Right ventricle myocardium inferior (tissue), 1 donor: Measurements from ENCODE around the gene RFC5. TPM values are rescaled to one million over a fixed set of nuclear protein-coding genes. Genes with fewer than 3 reads are reported as not detected.
"Not testable (repeated sequence)": the region's sequence is repeated elsewhere in the genome, so short reads cannot be mapped to it uniquely, and the experiment has no call there.

Experiments used
- ATAC-seq: fragments of 200-7000 bp; cut with Tn5 transposase; one replicate; pipeline ENCODE4 v1.9.1; 2020; ENCODE audit warnings: mild to moderate bottlenecking, moderate library complexity
- DNase-seq: peaks from one replicate; pipeline ENCODE4 v3.0.0; 2021; ENCODE audit errors: missing footprints
- intact Hi-C: fragments of 100-400 bp; cut with DNase I; formaldehyde crosslinking; loops from one replicate; pipeline ENCODE4 v1.11.0; 2022
- total RNA-seq: library from RNA; stranded (reverse); fragmentation: NEBNext Ultra II Directional; extraction: Animal tissue kit (Norgen Biotek cat#: 25700); gene quantifications from one replicate; pipeline ENCODE4 v1.2.1, GENCODE V29; 2021
- donor health status: DM: no; HTN: yes; CAD: no; lungs with severe emphysema.

Gene RFC5
- total RNA-seq, 1 donor from 2014 or later, result 4.4 TPM

GRCh38 chr12:118011377-118011776, 5.1 kb upstream of the RFC5 start:
- ATAC-seq, result no peak
- intact Hi-C loops, result loop anchor here (10.0 kb wide), 1 partner anchor 363 kb away; the partner anchor contains the start of genes SUDS3 and TAOK3
- no peak for DNase-seq

GRCh38 chr12:118011961-118012360, 4.5 kb upstream of the RFC5 start:
- no peak for DNase-seq
- intact Hi-C loops, result loop anchor here (10.0 kb wide), 1 partner anchor 363 kb away; the partner anchor contains the start of genes SUDS3 and TAOK3
- ATAC-seq, result no peak

GRCh38 chr12:118013283-118013682, 3.2 kb upstream of the RFC5 start:
- ATAC-seq, result no peak
- intact Hi-C loops, result loop anchor here (10.0 kb wide), 1 partner anchor 362 kb away; the partner anchor contains the start of genes SUDS3 and TAOK3

GRCh38 chr12:118015306-118015705, 1.2 kb upstream of the RFC5 start:
- DNase-seq (no peak), ATAC-seq (no peak)
- intact Hi-C loops, result loop anchor here (5.0 to 10.0 kb wide), 2 partner anchors 42 to 359 kb away; partner anchors contain the start of genes SUDS3 and TAOK3

More at GRCh38 chr12:118013283-118013682, 3.2 kb upstream of the RFC5 start:
- DNase-seq, result no peak

GRCh38 chr12:118015944-118016343, 559 bp upstream of the RFC5 start:
- DNase-seq, result no peak
- intact Hi-C loops, result loop anchor here (5.0 to 10.0 kb wide), 2 partner anchors 41 to 359 kb away; partner anchors contain the start of genes SUDS3 and TAOK3
- no peak for ATAC-seq

GRCh38 chr12:118017926-118018325, 1.4 kb downstream of the RFC5 start:
- ATAC-seq (no peak), DNase-seq (no peak)
- intact Hi-C loops, result loop anchor here (5.0 to 10.0 kb wide), 2 partner anchors 39 to 357 kb away; partner anchors contain the start of genes SUDS3 and TAOK3

GRCh38 chr12:118020036-118020435, 3.5 kb downstream of the RFC5 start:
- DNase-seq (no peak), ATAC-seq (no peak)
- intact Hi-C loops, result no loop called here

GRCh38 chr12:118022097-118022727, 5.7 kb downstream of the RFC5 start:
- DNase-seq, ATAC-seq, intact Hi-C loops: not testable (repeated sequence)

- no peak for DNase-seq
- intact Hi-C loops, result no loop called here
- no peak for ATAC-seq
Observed at GRCh38 chr12:118022728-118023109, 6.2 kb downstream of the RFC5 start.

GRCh38 chr12:118023301-118023860, 6.9 kb downstream of the RFC5 start:
- intact Hi-C loops, result no loop called here
- ATAC-seq, result no peak
- no peak for DNase-seq

- DNase-seq, result no peak
- intact Hi-C loops, result no loop called here
- no peak for ATAC-seq
Observed at GRCh38 chr12:118025168-118025567, 8.7 kb downstream of the RFC5 start.

- intact Hi-C loops, result no loop called here
- no peak for DNase-seq
- no peak for ATAC-seq
Observed at GRCh38 chr12:118029166-118029565, 12.7 kb downstream of the RFC5 start.

- DNase-seq, result no peak
- ATAC-seq, result no peak
- intact Hi-C loops, result loop anchor here (5.0 kb wide), 1 partner anchor 155 kb away; no protein-coding TSS in a partner anchor
Observed at GRCh38 chr12:118032188-118032587, 15.7 kb downstream of the RFC5 start.

GRCh38 chr12:118033323-118033722, 16.8 kb downstream of the RFC5 start:
- intact Hi-C loops, result loop anchor here (5.0 kb wide), 1 partner anchor 156 kb away; no protein-coding TSS in a partner anchor
- no peak for ATAC-seq
- no peak for DNase-seq

- DNase-seq, result no peak
- ATAC-seq, result no peak
- intact Hi-C loops, result loop anchor here (5.0 kb wide), 1 partner anchor 157 kb away; no protein-coding TSS in a partner anchor
Observed at GRCh38 chr12:118033902-118034301, 17.4 kb downstream of the RFC5 start.

GRCh38 chr12:118034429-118035189, 18.1 kb downstream of the RFC5 start:
- DNase-seq (no peak), ATAC-seq (peak; percentile 68)
- intact Hi-C loops, result loop anchor here (5.0 kb wide), 1 partner anchor 157 kb away; no protein-coding TSS in a partner anchor

GRCh38 chr12:118035190-118036041, 18.9 kb downstream of the RFC5 start:
- DNase-seq (no peak), ATAC-seq (peak; percentile 26)
- intact Hi-C loops, result no loop called here

GRCh38 chr12:118036672-118037411, 20.3 kb downstream of the RFC5 start:
- ATAC-seq (no peak), DNase-seq (no peak)
- intact Hi-C loops, result no loop called here
